Activated CD8-positive, alpha-beta T cell treated with anti-CD3 and anti-CD28 coated beads, Interleukin-2, amount 10 ng/mL, durations not matched to agents 7 days and 5 days (primary cell): ENCODE data around the gene SPARC. TPM values are rescaled to one million over a fixed set of nuclear protein-coding genes. Genes with fewer than 3 reads are reported as not detected.

Source experiments
- ATAC-seq: fragments of 150-1000 bp; cut with Tn5 transposase; one replicate; pipeline ENCODE4 v1.10.0; 2021; ENCODE audit warnings: moderate library complexity
- CTCF ChIA-PET: fragments of 350-600 bp; sonication (Branson Sonifier 250); formaldehyde crosslinking; loops from one replicate; lab custom pipeline; 2021; ENCODE audit warnings: antibody characterized with exemption; lab: Charles Lee
- POLR2A ChIA-PET: fragments of 350-600 bp; sonication (Branson Sonifier 250); formaldehyde crosslinking; loops from one replicate; lab custom pipeline; 2021; ENCODE audit warnings: antibody characterized with exemption; lab: Charles Lee
- DNase-seq: peaks from one replicate; pipeline ENCODE4 v3.0.0-alpha.2; 2020
- H3K27ac Mint-ChIP-seq: one replicate; pipeline ENCODE4 v1.8.0; 2021; ENCODE audit warnings: mild to moderate bottlenecking, mixed read lengths
- H3K27me3 Mint-ChIP-seq: one replicate; pipeline ENCODE4 v1.8.0; 2021; ENCODE audit warnings: low read depth, mixed read lengths
- H3K36me3 Mint-ChIP-seq: one replicate; pipeline ENCODE4 v1.8.0; 2021; ENCODE audit warnings: low read depth, mixed read lengths
- H3K4me1 Mint-ChIP-seq: one replicate; pipeline ENCODE4 v1.8.0; 2021; ENCODE audit warnings: low read depth, mixed read lengths
- H3K4me3 Mint-ChIP-seq: one replicate; pipeline ENCODE4 v1.8.0; 2021; ENCODE audit warnings: mild to moderate bottlenecking, mixed read lengths
- H3K9me3 Mint-ChIP-seq: one replicate; pipeline ENCODE4 v1.8.0; 2022; ENCODE audit warnings: mixed read lengths; ENCODE audit not compliant: insufficient read depth
- total RNA-seq, 2 experiments: library from RNA; stranded (reverse); gene quantifications; one replicate each; pipeline ENCODE4 v1.2.3, GENCODE V29; 2021

Gene SPARC
- total RNA-seq, 2 experiments from 2014 or later: not detected

GRCh38 chr5:151648988-151649387 is 37.7 kb downstream of the SPARC start:
- no peak overlapping the region for H3K27ac Mint-ChIP-seq
- peaks cover 9% of the 10 kb centered on the region for H3K27me3 Mint-ChIP-seq
- CTCF ChIA-PET: interaction anchor here (1.2 to 2.8 kb wide), 3 partner anchors 9 to 202 kb away, joined by 3 to 13 read pairs (median 4); partner anchors contain the start of gene SLC36A1
- H3K4me1 Mint-ChIP-seq: no peaks in the 10 kb centered on the region
- POLR2A ChIA-PET: no interaction called here
- no peaks in the 10 kb centered on the region for H3K9me3 Mint-ChIP-seq
- H3K4me3 Mint-ChIP-seq: no peak overlapping the region
- H3K36me3 Mint-ChIP-seq: no peaks in the 10 kb centered on the region
- ATAC-seq (no peak), DNase-seq (no peak)

GRCh38 chr5:151648089-151648488 is 38.6 kb downstream of the SPARC start:
- ATAC-seq: no peak
- H3K36me3 Mint-ChIP-seq: no peaks in the 10 kb centered on the region
- H3K4me3 Mint-ChIP-seq: no peak overlapping the region
- H3K9me3 Mint-ChIP-seq: no peaks in the 10 kb centered on the region
- H3K4me1 Mint-ChIP-seq: no peaks in the 10 kb centered on the region
- H3K27me3 Mint-ChIP-seq: peaks cover 7% of the 10 kb centered on the region
- POLR2A ChIA-PET: interaction anchor here (1.0 kb wide), 1 partner anchor 90 kb away, joined by 7 read pairs; no protein-coding TSS in a partner anchor
- CTCF ChIA-PET: interaction anchor here (0.7 to 2.8 kb wide), 5 partner anchors 10 to 495 kb away, joined by 3 to 13 read pairs (median 4); partner anchors contain the start of gene SLC36A1
- DNase-seq: no peak
- no peak overlapping the region for H3K27ac Mint-ChIP-seq

GRCh38 chr5:151647320-151647861 is 39.3 kb downstream of the SPARC start:
- ChIA-PET POLR2A (no interaction called here), CTCF (interaction anchor here (1.5 to 2.8 kb wide), 3 partner anchors 11 to 496 kb away, joined by 3 to 13 read pairs (median 4); no protein-coding TSS in a partner anchor)
- DNase-seq: no peak
- Mint-ChIP-seq H3K27me3 (peaks cover 7% of the 10 kb centered on the region), H3K4me3 (no peak overlapping the region), H3K36me3 (no peaks in the 10 kb centered on the region), H3K4me1 (no peaks in the 10 kb centered on the region), H3K9me3 (no peaks in the 10 kb centered on the region), H3K27ac (no peak overlapping the region)
- no peak for ATAC-seq

- no peak for ATAC-seq
- Mint-ChIP-seq H3K4me1 (no peaks in the 10 kb centered on the region), H3K4me3 (no peak overlapping the region), H3K9me3 (no peaks in the 10 kb centered on the region), H3K36me3 (no peaks in the 10 kb centered on the region), H3K27ac (no peak overlapping the region), H3K27me3 (peaks cover 10% of the 10 kb centered on the region)
- ChIA-PET CTCF (interaction anchor here (0.8 kb wide), 1 partner anchor 12 kb away, joined by 4 read pairs; no protein-coding TSS in a partner anchor), POLR2A (no interaction called here)
- no peak for DNase-seq
These were observed 40.4 kb downstream of the SPARC start for GRCh38 chr5:151646334-151646733.

DNA sequence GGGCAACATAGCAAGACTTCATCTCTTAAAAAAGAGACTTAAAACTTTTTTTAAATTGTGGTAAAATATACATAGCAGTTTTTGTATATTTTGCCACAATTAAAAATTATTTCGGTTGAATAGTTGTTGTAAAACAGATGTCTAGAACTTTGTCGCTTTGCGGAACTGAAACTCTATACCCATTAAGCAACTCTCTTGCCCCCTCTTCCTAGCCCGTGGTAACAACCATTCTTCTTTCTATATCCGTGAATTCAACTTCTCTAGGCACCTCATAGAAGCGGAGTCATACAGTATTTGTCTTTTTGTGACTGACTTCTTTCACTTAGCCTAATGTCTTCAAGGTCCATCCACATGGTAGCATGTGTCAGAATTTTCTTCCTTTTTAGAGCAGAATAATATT is 43.3 kb downstream of the SPARC start:
- ChIA-PET CTCF (interaction anchor here (0.8 to 1.8 kb wide), 2 partner anchors 8 to 196 kb away, joined by 3 to 4 read pairs; partner anchors contain the start of gene SLC36A1), POLR2A (no interaction called here)
- peaks cover 8% of the 10 kb centered on the region for H3K4me1 Mint-ChIP-seq
- no peak overlapping the region for H3K4me3 Mint-ChIP-seq
- no peak for DNase-seq
- ATAC-seq: no peak
- H3K36me3 Mint-ChIP-seq: no peaks in the 10 kb centered on the region
- H3K27ac Mint-ChIP-seq: no peak overlapping the region
- H3K9me3 Mint-ChIP-seq: no peaks in the 10 kb centered on the region
- H3K27me3 Mint-ChIP-seq: peaks cover 16% of the 10 kb centered on the region

DNA sequence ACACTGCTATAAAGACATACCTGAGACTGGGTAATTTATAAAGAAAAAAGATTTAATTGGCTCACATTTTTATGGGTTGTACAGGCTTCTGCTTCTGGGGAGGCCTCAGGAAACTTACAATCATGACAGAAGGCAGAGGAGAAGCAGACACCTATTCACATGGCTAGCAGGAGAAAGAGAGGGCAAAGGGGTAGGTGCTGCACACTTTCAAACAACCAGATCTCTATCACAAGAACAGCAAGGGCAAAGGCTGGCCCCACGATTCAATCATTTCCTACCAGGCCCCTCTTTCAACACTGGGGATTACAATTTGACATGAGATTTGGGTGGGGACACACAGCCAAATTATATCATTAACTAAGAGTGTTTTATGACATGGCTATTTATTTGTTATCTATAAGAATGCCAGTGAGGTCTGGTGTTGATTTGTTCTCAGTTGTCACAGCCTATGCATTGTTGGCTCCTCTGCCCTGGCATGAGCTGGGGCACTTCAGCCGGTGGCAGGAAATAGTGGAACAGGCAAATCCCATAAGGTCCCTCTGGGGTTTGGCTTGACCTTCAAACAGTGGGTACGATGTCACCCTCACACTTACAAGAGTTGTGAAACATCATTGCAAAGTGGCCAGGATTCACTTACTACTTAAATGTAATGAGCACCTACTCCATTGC is 44.1 kb downstream of the SPARC start:
- POLR2A ChIA-PET: no interaction called here
- DNase-seq (no peak), ATAC-seq (no peak)
- H3K27me3 Mint-ChIP-seq: peaks cover 23% of the 10 kb centered on the region
- H3K4me3 Mint-ChIP-seq: no peak overlapping the region
- H3K9me3 Mint-ChIP-seq: no peaks in the 10 kb centered on the region
- H3K27ac Mint-ChIP-seq: no peak overlapping the region
- no peaks in the 10 kb centered on the region for H3K36me3 Mint-ChIP-seq
- peaks cover 8% of the 10 kb centered on the region for H3K4me1 Mint-ChIP-seq
- CTCF ChIA-PET: interaction anchor here (1.8 kb wide), 1 partner anchor 9 kb away, joined by 4 read pairs; no protein-coding TSS in a partner anchor

GRCh38 chr5:151638619-151639018 is 48.1 kb downstream of the SPARC start:
- peaks cover 8% of the 10 kb centered on the region for H3K4me1 Mint-ChIP-seq
- no peaks in the 10 kb centered on the region for H3K9me3 Mint-ChIP-seq
- ATAC-seq (no peak), DNase-seq (no peak)
- peaks cover 22% of the 10 kb centered on the region for H3K27me3 Mint-ChIP-seq
- ChIA-PET CTCF (interaction anchor here (1.1 to 1.8 kb wide), 3 partner anchors 10 to 20 kb away, joined by 3 to 8 read pairs (median 4); no protein-coding TSS in a partner anchor), POLR2A (no interaction called here)
- H3K36me3 Mint-ChIP-seq: no peaks in the 10 kb centered on the region
- H3K4me3 Mint-ChIP-seq: no peak overlapping the region
- H3K27ac Mint-ChIP-seq: no peak overlapping the region

DNA sequence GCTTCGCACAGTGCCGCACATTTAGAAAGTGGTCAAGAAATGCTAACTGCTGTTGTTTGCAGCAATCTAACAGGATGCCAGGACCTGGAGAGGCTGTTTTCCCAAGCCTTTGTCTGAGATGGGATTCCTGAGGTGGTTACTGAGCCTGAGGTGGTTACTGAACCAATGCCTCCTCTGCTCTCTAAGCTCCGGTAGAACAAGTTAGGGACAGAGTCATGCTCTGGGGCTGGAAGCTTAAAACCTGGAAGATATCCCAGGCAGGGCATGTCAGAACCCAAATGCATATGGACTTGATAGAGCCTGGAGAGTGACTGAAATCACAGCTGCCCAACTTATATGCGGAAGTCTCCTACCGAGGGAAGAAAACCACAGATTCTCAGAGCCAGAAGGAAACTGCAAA is 49.0 kb downstream of the SPARC start:
- CTCF ChIA-PET: interaction anchor here (1.1 to 1.8 kb wide), 3 partner anchors 11 to 21 kb away, joined by 3 to 8 read pairs (median 4); no protein-coding TSS in a partner anchor
- Mint-ChIP-seq H3K36me3 (no peaks in the 10 kb centered on the region), H3K4me1 (peaks cover 8% of the 10 kb centered on the region), H3K4me3 (no peak overlapping the region), H3K9me3 (no peaks in the 10 kb centered on the region), H3K27me3 (peaks cover 20% of the 10 kb centered on the region), H3K27ac (no peak overlapping the region)
- no peak for ATAC-seq
- POLR2A ChIA-PET: no interaction called here
- no peak for DNase-seq

DNA sequence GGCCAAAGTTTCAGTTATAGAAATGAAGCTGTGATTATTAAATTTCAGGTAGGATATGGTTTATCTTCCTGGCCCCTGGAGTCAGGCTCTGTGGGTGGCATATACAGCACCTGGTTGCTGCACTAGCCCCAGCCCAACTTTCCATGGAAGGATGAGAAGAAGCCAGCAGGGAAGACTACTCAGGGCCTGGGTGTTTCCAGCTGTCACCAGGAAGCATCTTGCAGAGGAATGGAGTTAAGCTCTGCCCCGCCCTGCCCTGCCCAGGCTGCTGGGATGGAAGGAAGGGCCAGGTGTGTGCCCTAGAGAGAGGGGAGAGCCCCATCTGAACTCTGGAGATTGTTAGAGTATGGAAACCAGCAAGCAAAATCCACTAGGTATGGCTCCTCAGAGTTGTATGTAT is 52.8 kb downstream of the SPARC start:
- H3K4me3 Mint-ChIP-seq: no peak overlapping the region
- H3K27me3 Mint-ChIP-seq: peaks cover 14% of the 10 kb centered on the region
- H3K27ac Mint-ChIP-seq: no peak overlapping the region
- no peaks in the 10 kb centered on the region for H3K9me3 Mint-ChIP-seq
- H3K36me3 Mint-ChIP-seq: no peaks in the 10 kb centered on the region
- H3K4me1 Mint-ChIP-seq: no peaks in the 10 kb centered on the region
- ChIA-PET POLR2A (no interaction called here), CTCF (no interaction called here)
- no peak for DNase-seq
- ATAC-seq: no peak

- DNase-seq: no peak
- Mint-ChIP-seq H3K9me3 (no peaks in the 10 kb centered on the region), H3K4me3 (no peak overlapping the region), H3K27ac (no peak overlapping the region), H3K27me3 (peaks cover 7% of the 10 kb centered on the region), H3K4me1 (no peaks in the 10 kb centered on the region), H3K36me3 (no peaks in the 10 kb centered on the region)
- CTCF ChIA-PET: interaction anchor here (1.1 kb wide), 1 partner anchor 20 kb away, joined by 3 read pairs; no protein-coding TSS in a partner anchor
- no peak for ATAC-seq
- POLR2A ChIA-PET: no interaction called here
These were observed 53.8 kb downstream of the SPARC start for GRCh38 chr5:151632941-151633340.

DNA sequence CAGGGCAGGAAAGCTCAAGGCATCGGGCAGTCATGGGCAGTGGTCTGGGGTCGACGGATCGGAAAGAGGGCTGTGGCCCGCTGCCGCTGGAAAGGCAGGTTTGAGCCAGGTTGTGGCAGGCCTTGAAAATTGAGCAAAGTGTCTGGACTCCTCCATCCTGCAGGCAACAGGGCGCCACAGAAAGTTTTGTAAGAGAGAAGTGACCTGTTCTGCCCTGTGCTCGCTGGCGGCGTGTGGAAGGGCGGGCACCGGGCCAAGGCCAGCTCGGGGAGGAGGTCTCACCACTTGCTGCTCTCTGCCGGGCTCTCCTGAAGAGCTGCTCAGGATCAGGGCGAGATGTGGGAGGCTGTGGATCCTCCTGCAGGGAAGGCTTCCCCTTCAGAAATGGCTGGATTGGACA is 54.2 kb downstream of the SPARC start:
- Mint-ChIP-seq H3K4me3 (no peak overlapping the region), H3K4me1 (no peaks in the 10 kb centered on the region), H3K27me3 (peaks cover 4% of the 10 kb centered on the region), H3K36me3 (no peaks in the 10 kb centered on the region), H3K27ac (no peak overlapping the region), H3K9me3 (no peaks in the 10 kb centered on the region)
- POLR2A ChIA-PET: no interaction called here
- DNase-seq: no peak
- no peak for ATAC-seq
- CTCF ChIA-PET: interaction anchor here (1.1 kb wide), 1 partner anchor 20 kb away, joined by 3 read pairs; no protein-coding TSS in a partner anchor

DNA sequence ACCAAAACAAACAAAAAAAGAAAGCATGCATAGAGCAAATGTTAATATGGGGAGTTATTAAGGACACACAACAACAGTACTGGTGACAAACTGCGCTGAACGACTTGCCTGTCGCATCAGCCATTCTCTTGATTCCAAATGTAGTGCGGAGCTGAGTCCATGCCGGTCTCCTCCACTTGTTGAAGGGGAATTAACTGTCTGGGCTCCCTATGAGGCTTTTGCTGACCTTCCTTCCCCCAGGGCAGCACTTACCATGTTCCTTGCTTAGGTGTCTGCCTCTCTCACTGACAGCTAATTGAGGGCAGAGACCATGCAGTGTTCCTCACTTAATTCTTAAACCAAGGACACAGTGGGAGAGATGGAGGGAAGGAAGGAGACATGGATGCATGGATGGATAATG is 54.8 kb downstream of the SPARC start:
- ATAC-seq: no peak
- ChIA-PET CTCF (no interaction called here), POLR2A (no interaction called here)
- Mint-ChIP-seq H3K36me3 (no peaks in the 10 kb centered on the region), H3K27me3 (peaks cover 4% of the 10 kb centered on the region), H3K4me1 (no peaks in the 10 kb centered on the region), H3K27ac (no peak overlapping the region), H3K9me3 (no peaks in the 10 kb centered on the region), H3K4me3 (no peak overlapping the region)
- DNase-seq: no peak
